SH-SY5Y (cell line): Measurements from ENCODE around the gene LRP1.

Source experiments
- GATA2 ChIP-seq: IDR thresholded peaks from 2 replicates; pipeline ENCODE4 v1.6.1; 2011; ENCODE audit warnings: mild to moderate bottlenecking, low read depth, low read length
- GATA3 ChIP-seq: IDR thresholded peaks from 2 replicates; pipeline ENCODE4 v1.6.1; 2011; ENCODE audit warnings: low read depth, mild to moderate bottlenecking, low read length, moderate library complexity

GRCh38 chr12:57088354-57089270, 39.7 kb upstream of the LRP1 start, which contains the start of gene NAB2:
- TF ChIP-seq GATA2 (no peak), GATA3 (no peak)
